ENCODE results near the gene KRT3.

GRCh38 chr12:52834727-52835001, 38.7 kb upstream of the KRT3 start:
- TF ChIP-seq SIN3A (IDR thresholded peaks at IDR 0.05; ENCODE audit: borderline replicate concordance, insufficient read depth, low read length) (no peak), POLR2AphosphoS5 (IDR thresholded peaks at IDR 0.05; ENCODE audit: low read depth, low read length) (no peak), REST (IDR thresholded peaks at IDR 0.05; ENCODE audit: insufficient read depth in 1 of 2, low read depth in 2 of 2, low read length in 2 of 2) (no peak)
